GM12872 (cell line): ENCODE results near the gene SLC35G1.

Experiments used
- TF ChIP-seq, protein P1 (sequence below): IDR thresholded peaks from 3 replicates; pipeline ENCODE4 v1.5.1; 2011; ENCODE audit warnings: low read depth, mild to moderate bottlenecking, low read length, moderate library complexity; ENCODE audit not compliant: insufficient read depth

SLC35G1 gene, protein sequence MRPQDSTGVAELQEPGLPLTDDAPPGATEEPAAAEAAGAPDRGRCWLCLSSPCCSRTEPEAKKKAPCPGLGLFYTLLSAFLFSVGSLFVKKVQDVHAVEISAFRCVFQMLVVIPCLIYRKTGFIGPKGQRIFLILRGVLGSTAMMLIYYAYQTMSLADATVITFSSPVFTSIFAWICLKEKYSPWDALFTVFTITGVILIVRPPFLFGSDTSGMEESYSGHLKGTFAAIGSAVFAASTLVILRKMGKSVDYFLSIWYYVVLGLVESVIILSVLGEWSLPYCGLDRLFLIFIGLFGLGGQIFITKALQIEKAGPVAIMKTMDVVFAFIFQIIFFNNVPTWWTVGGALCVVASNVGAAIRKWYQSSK

DNA sequence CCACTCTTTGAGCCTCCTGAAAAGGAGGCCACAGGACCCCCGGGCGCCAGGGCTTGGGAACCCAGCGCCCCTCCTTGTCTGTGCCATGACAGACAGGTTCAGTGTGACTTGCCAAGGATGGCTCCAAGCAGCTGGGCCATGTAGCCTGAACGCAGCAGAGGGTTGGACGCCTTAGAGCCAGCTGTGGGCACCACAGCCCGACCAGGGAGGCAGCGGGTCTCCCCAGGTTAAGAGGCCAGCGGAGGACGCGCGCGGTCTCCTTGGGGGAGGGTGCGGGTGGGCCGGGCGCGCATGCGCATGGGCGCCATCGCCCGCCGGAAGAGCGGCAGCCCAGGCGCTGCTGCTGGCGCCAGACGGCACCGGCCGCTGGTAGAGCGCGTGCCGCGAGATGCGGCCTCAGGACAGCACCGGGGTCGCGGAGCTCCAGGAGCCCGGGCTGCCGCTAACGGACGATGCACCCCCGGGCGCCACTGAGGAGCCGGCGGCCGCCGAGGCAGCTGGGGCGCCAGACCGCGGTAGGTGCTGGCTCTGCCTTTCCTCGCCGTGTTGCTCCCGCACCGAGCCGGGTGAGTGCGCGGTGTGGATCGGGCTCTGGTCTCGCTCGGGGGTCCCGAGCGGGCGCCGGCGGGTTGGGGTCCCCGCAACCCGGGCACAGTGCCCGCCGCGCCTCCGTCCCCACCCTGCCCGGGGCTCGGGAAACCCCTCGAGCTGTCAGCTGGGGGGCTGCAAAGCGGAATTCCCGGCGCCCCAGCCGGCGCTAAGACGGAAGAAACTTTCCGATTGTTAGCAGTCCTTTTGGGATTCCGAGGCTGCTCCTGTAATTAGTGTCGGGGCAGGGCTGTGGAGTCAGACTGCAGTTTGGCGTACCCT lies at the start of gene SLC35G1:
SLC35G1 (plus strand) TSS at position 333 of the 870 bp plus-strand sequence; CDS start at position 389, 56 bp downstream.
- TF ChIP-seq, protein P1, sequence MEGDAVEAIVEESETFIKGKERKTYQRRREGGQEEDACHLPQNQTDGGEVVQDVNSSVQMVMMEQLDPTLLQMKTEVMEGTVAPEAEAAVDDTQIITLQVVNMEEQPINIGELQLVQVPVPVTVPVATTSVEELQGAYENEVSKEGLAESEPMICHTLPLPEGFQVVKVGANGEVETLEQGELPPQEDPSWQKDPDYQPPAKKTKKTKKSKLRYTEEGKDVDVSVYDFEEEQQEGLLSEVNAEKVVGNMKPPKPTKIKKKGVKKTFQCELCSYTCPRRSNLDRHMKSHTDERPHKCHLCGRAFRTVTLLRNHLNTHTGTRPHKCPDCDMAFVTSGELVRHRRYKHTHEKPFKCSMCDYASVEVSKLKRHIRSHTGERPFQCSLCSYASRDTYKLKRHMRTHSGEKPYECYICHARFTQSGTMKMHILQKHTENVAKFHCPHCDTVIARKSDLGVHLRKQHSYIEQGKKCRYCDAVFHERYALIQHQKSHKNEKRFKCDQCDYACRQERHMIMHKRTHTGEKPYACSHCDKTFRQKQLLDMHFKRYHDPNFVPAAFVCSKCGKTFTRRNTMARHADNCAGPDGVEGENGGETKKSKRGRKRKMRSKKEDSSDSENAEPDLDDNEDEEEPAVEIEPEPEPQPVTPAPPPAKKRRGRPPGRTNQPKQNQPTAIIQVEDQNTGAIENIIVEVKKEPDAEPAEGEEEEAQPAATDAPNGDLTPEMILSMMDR: no peak

DNA sequence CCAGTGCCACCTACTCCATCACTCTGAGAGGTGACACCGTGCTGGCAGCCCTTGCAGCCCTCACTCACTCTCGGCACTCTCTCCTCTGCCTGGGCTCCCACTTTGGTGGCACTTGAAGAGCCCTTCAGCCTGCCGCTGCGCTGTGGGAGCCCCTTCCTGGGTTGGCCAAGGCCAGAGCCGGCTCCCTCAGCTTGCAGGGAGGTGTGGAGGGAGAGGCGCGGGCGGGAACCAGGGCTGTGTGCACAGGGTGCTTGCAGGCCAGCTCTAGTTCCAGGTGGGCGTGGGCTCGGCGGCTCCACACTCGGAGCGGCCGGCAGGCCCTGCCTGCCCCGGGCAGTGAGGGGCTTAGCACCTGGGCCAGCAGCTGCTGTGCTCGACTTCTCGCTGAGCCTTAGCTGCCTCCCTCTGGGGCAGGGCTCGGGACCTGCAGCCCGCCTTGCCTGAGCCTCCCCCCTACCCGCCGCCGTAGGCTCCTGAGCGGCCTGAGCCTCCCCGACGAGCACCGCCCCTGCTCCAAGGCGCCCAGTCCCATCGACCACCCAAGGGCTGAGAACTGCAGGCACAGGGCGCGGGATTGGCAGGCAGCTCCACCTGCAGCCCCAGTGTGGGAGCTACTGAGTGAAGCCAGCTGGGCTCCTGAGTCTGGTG lies 48.7 kb upstream of the SLC35G1 start:
- TF ChIP-seq, protein P1: no peak

DNA sequence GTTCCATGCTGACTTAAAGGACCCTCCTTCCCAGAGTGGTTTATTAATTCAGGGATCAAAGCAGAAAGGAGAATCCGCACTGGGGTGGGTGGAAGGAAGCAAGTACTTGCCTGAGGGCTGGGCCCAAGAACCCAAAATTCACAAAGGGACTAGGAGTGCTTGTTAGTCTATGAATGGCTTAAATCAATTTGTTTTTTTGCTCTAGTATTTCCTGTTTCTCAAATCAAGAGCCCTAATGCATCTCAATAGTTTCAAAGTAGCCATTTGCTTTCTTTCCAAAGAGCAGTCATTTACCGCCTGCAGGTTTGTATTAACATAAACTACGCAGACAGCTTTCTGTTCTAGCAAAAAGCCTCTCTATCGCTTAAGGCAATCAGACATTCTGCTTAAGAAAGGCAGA lies 44.2 kb upstream of the SLC35G1 start:
- TF ChIP-seq, protein P1: no peak

DNA sequence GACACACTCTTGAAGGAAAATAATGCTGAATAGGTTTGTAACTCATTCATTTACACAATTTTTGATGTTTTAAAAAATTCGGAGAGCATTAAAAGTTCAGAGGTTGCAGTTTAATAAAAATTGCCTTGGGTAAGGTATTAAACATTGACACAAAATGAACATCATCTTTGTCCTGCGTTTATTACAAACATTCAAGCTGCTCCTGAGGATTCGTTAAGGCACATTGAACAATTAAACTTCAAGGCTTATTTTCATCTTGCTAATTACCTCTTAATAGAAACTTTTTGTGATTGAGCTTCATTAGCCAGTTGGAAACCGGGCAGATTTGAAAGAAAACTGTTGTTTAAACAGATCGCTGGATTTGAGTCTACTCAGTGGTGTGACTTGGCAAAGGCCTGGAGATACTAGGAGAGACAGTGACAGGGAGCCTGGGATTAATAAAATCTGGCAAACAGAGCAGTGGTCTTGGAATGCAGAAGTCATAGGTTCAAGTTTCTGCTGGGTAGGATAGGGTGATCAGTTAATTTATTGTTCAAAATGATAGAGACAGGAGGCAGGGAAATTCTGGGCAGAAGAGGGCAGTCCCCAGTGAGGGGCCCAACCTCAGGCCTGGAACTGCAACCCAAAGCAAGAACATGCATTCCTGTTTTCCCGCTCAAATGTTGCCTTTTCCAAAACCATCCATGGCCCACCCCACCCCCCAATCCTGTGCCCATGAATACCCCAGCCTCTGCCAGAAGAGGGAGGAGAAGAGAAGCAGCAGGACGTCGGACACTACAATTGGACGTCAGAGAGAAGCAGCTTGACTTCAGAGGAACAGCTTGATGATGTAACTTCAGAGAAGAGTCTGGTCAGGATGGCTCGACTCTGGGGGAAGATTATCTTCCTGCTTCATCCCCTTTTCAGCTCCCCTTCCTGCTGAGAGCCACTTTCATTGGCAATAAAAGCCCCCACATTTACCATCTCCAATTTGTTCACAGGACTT lies 43.5 kb upstream of the SLC35G1 start:
- TF ChIP-seq, protein P1: no peak

DNA sequence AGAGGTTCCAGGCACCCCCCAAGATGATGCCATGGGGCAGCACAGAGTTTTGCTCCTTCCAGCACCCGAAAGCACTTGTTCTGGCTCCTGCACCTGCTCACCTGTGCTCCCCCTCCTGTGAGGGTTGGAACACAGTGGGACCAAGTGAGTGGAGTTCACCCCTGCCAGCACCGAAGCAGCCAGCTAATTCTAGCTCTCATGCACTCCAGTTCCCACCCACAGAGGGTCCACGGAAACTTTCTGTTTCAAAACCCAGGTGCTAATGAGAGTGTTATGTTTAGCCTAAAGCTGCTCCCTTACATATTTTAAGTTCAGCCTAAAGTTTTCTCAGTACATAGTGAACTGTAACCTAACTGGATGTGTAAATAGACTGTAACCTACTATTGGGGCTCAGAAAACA lies 42.6 kb upstream of the SLC35G1 start:
- TF ChIP-seq, protein P1: no peak

DNA sequence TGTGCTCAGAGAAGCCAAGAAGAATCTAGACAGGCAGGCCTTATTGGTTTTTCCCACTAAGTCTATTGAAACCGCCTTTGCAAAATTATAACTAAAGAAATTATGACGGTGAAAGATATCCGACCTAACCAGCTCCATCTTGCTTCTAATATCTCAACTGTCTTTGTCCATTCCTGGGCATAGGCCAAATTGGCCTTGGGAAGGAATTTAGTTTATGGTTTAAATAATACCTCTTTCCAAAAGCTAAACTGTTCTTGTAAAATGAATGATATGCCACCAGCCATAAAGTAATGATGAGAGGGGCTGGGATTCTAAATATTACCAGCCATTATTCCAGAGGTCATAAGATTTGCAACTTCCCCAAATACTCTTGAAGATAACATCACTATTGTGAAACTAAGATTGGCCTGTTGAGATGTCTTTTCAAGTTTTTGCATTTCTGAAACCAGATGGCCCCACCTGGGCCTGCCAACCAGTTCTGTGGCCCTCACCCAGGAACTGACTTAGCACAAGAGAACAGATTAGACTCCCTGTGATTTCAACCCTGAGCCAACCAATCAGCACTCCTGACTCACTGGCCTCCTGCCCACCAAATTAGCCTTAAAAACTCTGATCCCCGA lies 41.2 kb upstream of the SLC35G1 start:
- TF ChIP-seq, protein P1: no peak
